Endodermal cell (in vitro differentiated cells): ENCODE data around the gene RINL. TPM values are rescaled to one million over a fixed set of nuclear protein-coding genes. Genes with fewer than 3 reads are reported as not detected.
A peak's percentile ranks its signal among the peaks of the same experiment; 100 is the strongest.

Source experiments
- DNase-seq: peaks from one replicate; pipeline ENCODE4 v3.0.0-alpha.2; 2017
- H3K27ac ChIP-seq: 2 replicates; pipeline ENCODE4 v1.5.1; 2013; ENCODE audit warnings: mild to moderate bottlenecking, low read depth, low read length, moderate library complexity
- H3K27me3 ChIP-seq: 2 replicates; pipeline ENCODE4 v1.6.1; 2013; ENCODE audit warnings: mild to moderate bottlenecking, low read length, moderate library complexity; ENCODE audit not compliant: insufficient read depth, control insufficient read depth, poor library complexity, severe bottlenecking
- H3K36me3 ChIP-seq: 2 replicates; pipeline ENCODE4 v1.7.0; 2013; ENCODE audit warnings: mild to moderate bottlenecking, low read length, moderate library complexity; ENCODE audit not compliant: control insufficient read depth, insufficient read depth
- H3K4me1 ChIP-seq: one replicate; pipeline ENCODE4 v1.7.0; 2013; ENCODE audit warnings: low read length; ENCODE audit not compliant: control insufficient read depth, insufficient read depth
- H3K4me3 ChIP-seq: 2 replicates; pipeline ENCODE4 v1.5.1; 2013; ENCODE audit warnings: mild to moderate bottlenecking, low read length, moderate library complexity
- H3K9ac ChIP-seq: 2 replicates; pipeline ENCODE4 v1.6.1; 2013; ENCODE audit warnings: mild to moderate bottlenecking, low read length, moderate library complexity; ENCODE audit not compliant: poor library complexity, severe bottlenecking; ENCODE audit errors: extremely low read depth
- H3K9me3 ChIP-seq: 2 replicates; pipeline ENCODE4 v1.6.1; 2013; ENCODE audit warnings: mild to moderate bottlenecking, low read length, moderate library complexity; ENCODE audit not compliant: control insufficient read depth
- H3K27ac Mint-ChIP-seq: 2 replicates; pipeline ENCODE4 v1.8.0; 2020; ENCODE audit warnings: mixed read lengths
- H3K27me3 Mint-ChIP-seq: 2 replicates; pipeline ENCODE4 v1.8.0; 2021; ENCODE audit warnings: mild to moderate bottlenecking, mixed read lengths; ENCODE audit not compliant: insufficient read depth
- H3K36me3 Mint-ChIP-seq: 2 replicates; pipeline ENCODE4 v1.8.0; 2020; ENCODE audit warnings: low read depth, mixed read lengths
- H3K4me1 Mint-ChIP-seq: 2 replicates; pipeline ENCODE4 v1.8.0; 2020; ENCODE audit warnings: mixed read lengths
- H3K4me3 Mint-ChIP-seq: 2 replicates; pipeline ENCODE4 v1.8.0; 2020; ENCODE audit warnings: mild to moderate bottlenecking, moderate library complexity, mixed read lengths
- H3K9me3 Mint-ChIP-seq: 2 replicates; pipeline ENCODE4 v1.8.0; 2020; ENCODE audit warnings: mild to moderate bottlenecking, mixed read lengths
- whole genome bisulfite sequencing, 2 experiments: methylation state at CpG; one replicate each; pipeline versions ENCODE4 v1.1.5 to v1.1.7; 2013; ENCODE audit warnings: missing lambda C conversion rate in 2 of 2, mixed read lengths in 1 of 2; ENCODE audit not compliant: insufficient coverage in 1 of 2, insufficient read length in 1 of 2; 5-methylcytosine and 5-hydroxymethylcytosine counted together
- total RNA-seq, 2 donors: library from RNA; stranded (reverse); fragmentation: NEBNext Ultra II Directional in 1 of 2; extraction: Animal tissue kit (Norgen Biotek cat#: 25700) in 1 of 2; gene quantifications; 2 replicates in 1 of 2; 3 replicates in 1 of 2; pipeline ENCODE4 v1.2.1, GENCODE V29; 2021
- TF ChIP-seq, protein P1 (sequence below): fragments of 200-600 bp; sonication (generic); conservative IDR thresholded peaks from 2 replicates; pipeline ENCODE4 v1.5.0; 2021; ENCODE audit warnings: antibody characterized with exemption, mild to moderate bottlenecking

Gene RINL
- total RNA-seq, 2 donors from 2014 or later: 4.8 to 6.7 TPM

GRCh38 chr19:38850976-38851621 is 27.0 kb downstream of the RINL start:
- WGBS, 2 experiments: 15 to 23% methylated on average over 34 to 40 of the region's 40 CpGs
- peak overlapping the region; percentile 62 for H3K9ac ChIP-seq
- H3K4me1 Mint-ChIP-seq: peaks cover 17% of the 10 kb centered on the region

DNA sequence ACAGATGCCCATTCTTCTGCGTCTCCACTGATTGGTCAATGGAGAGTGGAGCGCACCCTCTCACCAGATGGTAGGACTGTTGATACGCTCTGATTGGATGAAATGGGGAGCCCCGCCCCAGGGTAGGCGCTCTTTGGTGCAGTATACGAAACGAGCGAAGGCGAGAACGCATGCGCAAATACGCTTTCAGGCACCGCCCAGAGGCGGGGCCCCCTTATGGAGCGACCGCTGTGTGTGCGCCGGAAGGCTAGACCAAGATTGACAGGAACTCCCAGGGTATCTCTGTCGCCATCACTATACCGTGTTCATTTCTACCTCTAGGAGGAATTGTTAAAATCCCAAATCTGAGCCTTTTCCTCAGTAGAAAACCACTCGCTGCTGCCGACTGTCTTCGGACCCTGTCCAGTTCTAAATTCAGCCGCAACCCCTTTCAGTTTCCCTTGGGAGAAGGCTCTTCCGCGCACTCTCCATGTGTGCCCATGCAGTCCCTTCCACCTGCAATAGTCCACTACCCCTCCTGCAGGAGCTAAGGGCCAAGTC is 27.6 kb downstream of the RINL start:
- no peak for DNase-seq
- H3K9ac ChIP-seq: peak overlapping the region; percentile 62
- H3K4me3 ChIP-seq: peak overlapping the region; percentile 86
- Mint-ChIP-seq H3K27me3 (no peaks in the 10 kb centered on the region), H3K9me3 (peaks cover 9% of the 10 kb centered on the region), H3K36me3 (peaks cover 33% of the 10 kb centered on the region), H3K4me3 (peak overlapping the region; percentile 85), H3K4me1 (peaks cover 17% of the 10 kb centered on the region), H3K27ac (peak overlapping the region; percentile 99)
- WGBS, 2 experiments: 1% methylated on average over 20 to 26 of the region's 26 CpGs
- no peaks in the 10 kb centered on the region for H3K9me3 ChIP-seq
- peak overlapping the region; percentile 83 for H3K27ac ChIP-seq
- TF ChIP-seq, protein P1, sequence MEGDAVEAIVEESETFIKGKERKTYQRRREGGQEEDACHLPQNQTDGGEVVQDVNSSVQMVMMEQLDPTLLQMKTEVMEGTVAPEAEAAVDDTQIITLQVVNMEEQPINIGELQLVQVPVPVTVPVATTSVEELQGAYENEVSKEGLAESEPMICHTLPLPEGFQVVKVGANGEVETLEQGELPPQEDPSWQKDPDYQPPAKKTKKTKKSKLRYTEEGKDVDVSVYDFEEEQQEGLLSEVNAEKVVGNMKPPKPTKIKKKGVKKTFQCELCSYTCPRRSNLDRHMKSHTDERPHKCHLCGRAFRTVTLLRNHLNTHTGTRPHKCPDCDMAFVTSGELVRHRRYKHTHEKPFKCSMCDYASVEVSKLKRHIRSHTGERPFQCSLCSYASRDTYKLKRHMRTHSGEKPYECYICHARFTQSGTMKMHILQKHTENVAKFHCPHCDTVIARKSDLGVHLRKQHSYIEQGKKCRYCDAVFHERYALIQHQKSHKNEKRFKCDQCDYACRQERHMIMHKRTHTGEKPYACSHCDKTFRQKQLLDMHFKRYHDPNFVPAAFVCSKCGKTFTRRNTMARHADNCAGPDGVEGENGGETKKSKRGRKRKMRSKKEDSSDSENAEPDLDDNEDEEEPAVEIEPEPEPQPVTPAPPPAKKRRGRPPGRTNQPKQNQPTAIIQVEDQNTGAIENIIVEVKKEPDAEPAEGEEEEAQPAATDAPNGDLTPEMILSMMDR: peak; percentile 49
- no peaks in the 10 kb centered on the region for H3K27me3 ChIP-seq
- peaks cover 31% of the 10 kb centered on the region for H3K36me3 ChIP-seq
- peaks cover 8% of the 10 kb centered on the region for H3K4me1 ChIP-seq

More at GRCh38 chr19:38850976-38851621, 27.0 kb downstream of the RINL start:
- peak overlapping the region; percentile 85 for H3K4me3 Mint-ChIP-seq
- H3K27me3 Mint-ChIP-seq: no peaks in the 10 kb centered on the region
- Histone ChIP-seq H3K36me3 (peaks cover 25% of the 10 kb centered on the region), H3K27me3 (no peaks in the 10 kb centered on the region), H3K4me3 (peak overlapping the region; percentile 86), H3K9me3 (no peaks in the 10 kb centered on the region), H3K4me1 (peaks cover 8% of the 10 kb centered on the region), H3K27ac (peak overlapping the region; percentile 83)
- peaks cover 27% of the 10 kb centered on the region for H3K36me3 Mint-ChIP-seq
- peak overlapping the region; percentile 99 for H3K27ac Mint-ChIP-seq
- DNase-seq: no peak
- TF ChIP-seq, protein P1: peak; percentile 1
- peaks cover 11% of the 10 kb centered on the region for H3K9me3 Mint-ChIP-seq

DNA sequence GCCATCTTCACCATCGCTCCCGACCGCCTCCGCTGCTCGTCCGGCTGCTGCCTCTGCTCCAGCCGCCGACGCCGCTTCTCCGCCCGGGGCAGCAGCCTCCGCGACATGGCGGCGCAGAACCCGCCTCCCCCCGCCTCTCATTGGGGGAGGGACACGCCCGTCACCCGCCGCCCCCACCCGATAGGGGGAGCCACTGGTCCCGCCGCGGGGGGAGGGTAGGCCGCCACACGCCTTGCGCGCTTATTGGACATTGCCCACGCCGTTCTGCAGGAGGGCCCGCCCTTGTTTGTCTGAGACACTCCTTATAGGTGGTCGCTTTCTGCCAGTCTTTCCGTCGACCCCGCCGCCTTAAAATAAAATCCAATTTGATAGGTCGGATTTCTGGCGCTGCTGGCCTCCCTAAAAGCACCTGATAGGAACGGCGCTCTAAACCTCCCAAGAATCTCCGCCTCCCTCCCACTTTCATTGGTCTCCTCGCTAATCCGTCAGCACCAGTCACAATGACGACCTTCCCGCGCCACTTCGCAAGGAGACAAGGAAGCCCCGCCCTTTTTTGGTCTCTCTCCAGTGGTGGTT is 28.1 kb downstream of the RINL start, which contains the start of gene HNRNPL:
TSS of gene HNRNPL (minus strand) at position 127 of the 576 bp plus-strand sequence. CDS start at position 107, 20 bp downstream.
- H3K4me1 Mint-ChIP-seq: peaks cover 17% of the 10 kb centered on the region
- H3K27ac Mint-ChIP-seq: peak within 1 kb of the TSS; percentile 99
- peaks cover 5% of the 10 kb centered on the region for H3K9me3 Mint-ChIP-seq
- peak; percentile 100 for DNase-seq
- WGBS, 2 experiments: 0% methylated on average over 24 to 50 of the region's 50 CpGs
- Histone ChIP-seq H3K27me3 (no peaks in the 10 kb centered on the region), H3K9me3 (no peaks in the 10 kb centered on the region), H3K4me1 (peaks cover 8% of the 10 kb centered on the region), H3K27ac (peak within 1 kb of the TSS; percentile 99), H3K4me3 (peak within 1 kb of the TSS; percentile 90), H3K9ac (peak within 1 kb of the TSS; percentile 82), H3K36me3 (peaks cover 37% of the 10 kb centered on the region)
- TF ChIP-seq, protein P1: peak; percentile 70
- peak within 1 kb of the TSS; percentile 85 for H3K4me3 Mint-ChIP-seq
- H3K27me3 Mint-ChIP-seq: no peaks in the 10 kb centered on the region
- H3K36me3 Mint-ChIP-seq: peaks cover 38% of the 10 kb centered on the region
